Measurements from ENCODE around the gene GMDS.

DNA sequence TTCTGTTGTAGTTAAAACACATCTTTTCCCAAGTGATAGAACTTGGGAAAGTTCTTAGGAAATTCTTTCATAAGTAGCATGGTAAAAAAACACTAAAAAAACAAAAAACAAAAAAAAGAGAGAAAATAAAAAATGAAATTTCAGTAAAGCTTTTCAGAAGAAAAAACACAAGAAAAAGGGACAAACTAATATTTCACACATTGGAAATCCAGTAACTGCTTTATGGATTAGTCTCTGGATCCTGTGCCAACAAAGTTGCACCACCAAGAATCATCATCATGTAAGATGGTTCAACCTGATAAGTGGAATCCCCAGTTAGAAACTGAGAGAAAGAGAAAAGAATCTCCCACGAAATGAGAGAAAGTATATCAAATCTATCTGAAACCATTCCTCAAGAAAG is 144.2 kb downstream of the GMDS start:
- no peak for TF ChIP-seq CTCF (IDR thresholded peaks at IDR 0.05)
- no peak for TF ChIP-seq POLR2A (IDR thresholded peaks at IDR 0.05)

All from heart left ventricle (tissue), 13 donors.